KBM-7 (cell line): ENCODE results near the gene ASPHD1.
"Not testable (repeated sequence)": the region's sequence is repeated elsewhere in the genome, so short reads cannot be mapped to it uniquely, and the experiment has no call there.

Experiments
- DNase-seq: peaks from one replicate; pipeline ENCODE4 v3.0.0-alpha.2; 2015
- in situ Hi-C: fragments of 300-500 bp; cut with MboI; formaldehyde crosslinking; loops from 2 replicates; pipeline ENCODE4 v1.14.3; 2020; ENCODE audit warnings: low sequenced_read_pairs, low pct_unique_long_range_greater_than_20kb, mixed read lengths

The ASPHD1 gene

GRCh38 chr16:29925105-29925756 lies 24.9 kb downstream of the ASPHD1 start:
- in situ Hi-C loops = no loop called here
- DNase-seq = peak; percentile 26

- DNase-seq = peak; percentile 95
- in situ Hi-C loops = no loop called here
These were observed 25.8 kb downstream of the ASPHD1 start, which contains the start of gene KCTD13 for GRCh38 chr16:29925781-29926710. Gene KCTD13 (minus strand): TSS chr16:29926226. CDS start chr16:29926033, 193 bp downstream.

GRCh38 chr16:29926711-29927052 lies 26.4 kb downstream of the ASPHD1 start:
- in situ Hi-C loops = no loop called here

GRCh38 chr16:29927070-29927905 lies 27.0 kb downstream of the ASPHD1 start:
- DNase-seq = no peak
- in situ Hi-C loops = no loop called here

More at GRCh38 chr16:29926711-29927052, 26.4 kb downstream of the ASPHD1 start:
- DNase-seq = no peak

- in situ Hi-C loops, DNase-seq: not testable (repeated sequence)
These were observed 31.5 kb downstream of the ASPHD1 start for GRCh38 chr16:29931750-29932149.

GRCh38 chr16:29940656-29941055 lies 40.4 kb downstream of the ASPHD1 start:
- in situ Hi-C loops = no loop called here
- DNase-seq = no peak

- in situ Hi-C loops = no loop called here
- DNase-seq = peak; percentile 11
These were observed 43.8 kb downstream of the ASPHD1 start for GRCh38 chr16:29943846-29944799.

- in situ Hi-C loops = no loop called here
These were observed 47.6 kb downstream of the ASPHD1 start for GRCh38 chr16:29947897-29948296.

GRCh38 chr16:29950806-29951461 lies 50.6 kb downstream of the ASPHD1 start:
- DNase-seq = no peak
- in situ Hi-C loops = no loop called here

More at GRCh38 chr16:29947897-29948296, 47.6 kb downstream of the ASPHD1 start:
- no peak for DNase-seq

GRCh38 chr16:29951625-29952365 lies 51.5 kb downstream of the ASPHD1 start:
- no peak for DNase-seq
- in situ Hi-C loops = no loop called here
